ENCODE data around the gene KIAA0319L.
A peak's percentile ranks its signal among the peaks of the same experiment; 100 is the strongest.

Gene KIAA0319L

DNA sequence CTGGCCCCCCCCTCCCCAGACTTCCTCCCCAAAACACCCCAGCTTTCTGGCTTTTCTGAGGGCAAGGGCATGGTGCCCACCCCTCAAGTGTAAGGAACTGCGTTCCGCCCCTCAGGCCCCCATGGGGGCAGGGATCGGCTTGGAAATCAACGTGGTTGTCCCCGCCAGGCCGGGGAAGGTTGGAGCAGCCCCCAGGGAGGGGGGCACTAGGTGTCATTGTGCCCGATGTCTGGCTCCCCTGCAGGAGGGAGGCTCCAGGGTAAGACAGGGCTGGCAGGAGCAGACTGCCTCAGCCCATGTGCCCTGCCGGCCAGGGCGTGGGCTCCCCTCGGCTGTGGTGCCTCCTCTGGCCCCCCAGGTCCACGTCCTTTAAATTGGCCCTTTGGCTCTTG lies 8.5 kb upstream of the KIAA0319L start:
- no peak overlapping the region for H3K27ac ChIP-seq
- TF ChIP-seq CTCF (conservative IDR thresholded peaks at IDR 0.05) (no peak), ZFX (IDR thresholded peaks at IDR 0.05) (no peak)

DNA sequence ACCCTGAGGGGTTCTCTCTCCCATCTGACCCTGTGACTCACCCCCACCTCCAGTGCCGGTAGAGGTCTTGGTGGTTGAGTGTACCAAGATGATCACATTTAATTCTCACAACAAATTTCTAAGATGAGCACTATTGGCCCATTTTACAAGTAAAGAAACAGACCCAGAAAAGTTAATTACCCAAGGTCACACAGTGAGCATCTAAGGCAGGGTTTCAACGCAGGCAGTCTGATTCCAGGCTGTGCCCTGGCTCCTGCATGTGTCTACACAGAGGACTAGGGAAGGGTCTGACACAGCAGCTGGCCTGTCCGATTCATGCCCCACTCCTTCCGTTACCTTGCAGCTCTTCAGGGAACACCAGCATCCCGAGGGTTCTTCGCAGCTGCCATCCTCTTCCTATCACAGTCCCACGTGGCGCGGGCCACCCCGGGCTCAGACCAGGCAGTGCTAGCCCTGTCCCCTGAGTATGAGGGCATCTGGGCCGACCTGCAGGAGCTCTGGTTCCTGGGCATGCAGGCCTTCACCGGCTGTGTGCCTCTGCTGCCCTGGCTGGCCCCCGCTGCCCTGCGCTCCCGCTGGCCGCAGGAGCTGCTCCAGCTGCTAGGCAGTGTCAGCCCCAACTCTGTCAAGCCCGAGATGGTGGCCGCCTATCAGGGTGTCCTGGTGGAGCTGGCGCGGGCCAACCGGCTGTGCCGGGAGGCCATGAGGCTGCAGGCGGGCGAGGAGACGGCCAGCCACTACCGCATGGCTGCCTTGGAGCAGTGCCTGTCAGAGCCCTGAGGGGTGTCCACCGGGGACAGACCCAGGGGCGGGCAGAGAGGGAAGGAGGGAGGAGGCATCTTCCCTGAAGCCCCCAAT lies 7.9 kb upstream of the KIAA0319L start:
- no peak overlapping the region for H3K27ac ChIP-seq
- TF ChIP-seq CTCF (conservative IDR thresholded peaks at IDR 0.05) (peak; percentile 69), ZFX (IDR thresholded peaks at IDR 0.05) (no peak)

GRCh38 chr1:35564037-35564883 lies 7.1 kb upstream of the KIAA0319L start:
- no peak overlapping the region for H3K27ac ChIP-seq
- TF ChIP-seq ZFX (IDR thresholded peaks at IDR 0.05) (no peak), CTCF (conservative IDR thresholded peaks at IDR 0.05) (peak; percentile 90)

DNA sequence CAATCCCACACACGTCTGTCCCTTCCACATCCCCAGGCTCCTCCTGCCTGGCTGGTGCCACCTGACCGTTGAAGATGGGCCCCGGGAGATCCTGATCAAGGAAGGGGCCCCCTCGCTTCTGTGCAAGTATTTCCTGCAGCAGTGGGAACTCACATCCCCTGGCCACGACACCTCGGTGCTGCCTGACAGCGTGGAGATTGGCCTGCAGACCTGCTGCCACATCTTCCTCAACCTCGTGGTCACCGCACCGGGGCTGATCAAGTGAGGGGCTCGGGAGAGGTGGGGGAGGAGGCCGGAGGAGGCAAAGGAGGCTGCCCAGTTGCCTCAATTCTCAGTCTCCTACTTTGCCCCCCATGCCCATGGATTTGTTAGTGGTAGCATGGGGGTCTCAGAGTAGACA lies 6.0 kb upstream of the KIAA0319L start:
- TF ChIP-seq CTCF (conservative IDR thresholded peaks at IDR 0.05) = no peak
- no peak for TF ChIP-seq ZFX (IDR thresholded peaks at IDR 0.05)

GRCh38 chr1:35561972-35562680 lies 4.9 kb upstream of the KIAA0319L start:
- no peak overlapping the region for H3K27ac ChIP-seq
- TF ChIP-seq ZFX (IDR thresholded peaks at IDR 0.05) = no peak
- TF ChIP-seq CTCF (conservative IDR thresholded peaks at IDR 0.05) = no peak

More for the DNA sequence above, 6.0 kb upstream of the KIAA0319L start:
- H3K27ac ChIP-seq = no peak overlapping the region

DNA sequence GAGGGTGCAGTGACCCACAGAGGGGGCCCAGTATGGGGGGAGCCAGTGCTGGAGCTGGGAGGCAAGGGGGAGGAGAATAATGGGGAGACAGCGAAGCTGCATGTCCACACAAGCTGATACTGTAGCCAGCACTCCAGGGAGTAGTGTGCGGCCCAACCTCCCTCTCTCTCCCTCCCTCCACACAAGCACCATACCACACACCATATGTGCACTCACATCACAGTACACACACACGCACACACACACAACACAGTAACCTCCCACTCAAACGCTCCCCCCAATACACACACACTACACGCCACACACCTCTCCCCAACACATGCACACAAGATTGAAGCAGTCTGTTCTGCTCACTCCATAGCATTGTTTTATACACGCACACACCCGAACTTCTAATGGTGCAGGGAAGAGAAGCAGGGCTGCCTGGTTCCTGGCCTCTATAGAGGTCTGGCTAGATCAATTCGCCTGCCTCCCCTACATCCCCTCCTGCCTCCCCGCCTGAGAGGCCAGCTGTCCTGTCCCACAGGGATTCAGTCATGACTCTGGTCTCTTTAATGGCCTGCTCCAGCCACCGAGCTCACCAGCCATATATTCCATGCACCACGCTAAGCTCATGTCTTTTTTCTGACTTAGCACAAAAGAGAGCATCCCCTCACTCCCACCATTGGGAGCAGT lies 4.2 kb upstream of the KIAA0319L start:
- peak overlapping the region; percentile 59 for H3K27ac ChIP-seq
- TF ChIP-seq CTCF (conservative IDR thresholded peaks at IDR 0.05) (no peak), ZFX (IDR thresholded peaks at IDR 0.05) (no peak)
